ENCODE measurements around the gene DLG2. TPM values are rescaled to one million over a fixed set of nuclear protein-coding genes. Genes with fewer than 3 reads are reported as not detected.

Gene DLG2
- total and polyA plus RNA-seq, 7 donors: 0.60 to 25.8 (median 9.7) TPM; not detected in 1

- Histone ChIP-seq H3K27me3 (no peaks in the 10 kb centered on the region), H3K9me3 (no peaks in the 10 kb centered on the region), H3K4me1 (no peaks in the 10 kb centered on the region), H3K36me3 (no peaks in the 10 kb centered on the region), H3K27ac (no peak overlapping the region), H3K4me3 (no peak overlapping the region)
- intact Hi-C loops (cut with DNase I): loop anchor here (5.0 kb wide), 1 partner anchor 544 kb away; no protein-coding TSS in a partner anchor
- TF ChIP-seq EP300 (IDR thresholded peaks at IDR 0.05) (no peak), POLR2AphosphoS5 (IDR thresholded peaks at IDR 0.05) (no peak), POLR2A (IDR thresholded peaks at IDR 0.05) (no peak)
- TF ChIP-seq, protein P1, sequence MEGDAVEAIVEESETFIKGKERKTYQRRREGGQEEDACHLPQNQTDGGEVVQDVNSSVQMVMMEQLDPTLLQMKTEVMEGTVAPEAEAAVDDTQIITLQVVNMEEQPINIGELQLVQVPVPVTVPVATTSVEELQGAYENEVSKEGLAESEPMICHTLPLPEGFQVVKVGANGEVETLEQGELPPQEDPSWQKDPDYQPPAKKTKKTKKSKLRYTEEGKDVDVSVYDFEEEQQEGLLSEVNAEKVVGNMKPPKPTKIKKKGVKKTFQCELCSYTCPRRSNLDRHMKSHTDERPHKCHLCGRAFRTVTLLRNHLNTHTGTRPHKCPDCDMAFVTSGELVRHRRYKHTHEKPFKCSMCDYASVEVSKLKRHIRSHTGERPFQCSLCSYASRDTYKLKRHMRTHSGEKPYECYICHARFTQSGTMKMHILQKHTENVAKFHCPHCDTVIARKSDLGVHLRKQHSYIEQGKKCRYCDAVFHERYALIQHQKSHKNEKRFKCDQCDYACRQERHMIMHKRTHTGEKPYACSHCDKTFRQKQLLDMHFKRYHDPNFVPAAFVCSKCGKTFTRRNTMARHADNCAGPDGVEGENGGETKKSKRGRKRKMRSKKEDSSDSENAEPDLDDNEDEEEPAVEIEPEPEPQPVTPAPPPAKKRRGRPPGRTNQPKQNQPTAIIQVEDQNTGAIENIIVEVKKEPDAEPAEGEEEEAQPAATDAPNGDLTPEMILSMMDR (IDR thresholded peaks at IDR 0.05): no peak
- DNase-seq: no peak
- 43 to 65% methylated on average over 1 of the region's 1 CpG for WGBS, 2 donors
Observed at GRCh38 chr11:84381666-84382065, 1245.5 kb downstream of the DLG2 start.

- Histone ChIP-seq H3K27ac (no peak overlapping the region), H3K9me3 (no peaks in the 10 kb centered on the region), H3K4me1 (no peaks in the 10 kb centered on the region), H3K4me3 (no peak overlapping the region), H3K36me3 (no peaks in the 10 kb centered on the region), H3K27me3 (no peaks in the 10 kb centered on the region)
- TF ChIP-seq EP300 (IDR thresholded peaks at IDR 0.05): no peak
- TF ChIP-seq, protein P1 (IDR thresholded peaks at IDR 0.05): no peak
- no peak for TF ChIP-seq POLR2A (IDR thresholded peaks at IDR 0.05)
- no peak for TF ChIP-seq POLR2AphosphoS5 (IDR thresholded peaks at IDR 0.05)
- intact Hi-C loops (cut with DNase I): no loop called here
- no peak for DNase-seq
- 45 to 59% methylated on average over 2 of the region's 2 CpGs for WGBS, 2 donors
Observed at GRCh38 chr11:84372381-84372950, 1254.7 kb downstream of the DLG2 start.

- Histone ChIP-seq H3K27ac (no peak overlapping the region), H3K4me1 (no peaks in the 10 kb centered on the region), H3K9me3 (no peaks in the 10 kb centered on the region), H3K36me3 (no peaks in the 10 kb centered on the region), H3K4me3 (no peak overlapping the region), H3K27me3 (no peaks in the 10 kb centered on the region)
- intact Hi-C loops (cut with DNase I): no loop called here
- TF ChIP-seq, protein P1 (IDR thresholded peaks at IDR 0.05): no peak
- TF ChIP-seq POLR2AphosphoS5 (IDR thresholded peaks at IDR 0.05) (no peak), POLR2A (IDR thresholded peaks at IDR 0.05) (no peak), EP300 (IDR thresholded peaks at IDR 0.05) (no peak)
- WGBS, 2 donors: 63 to 75% methylated on average over 2 of the region's 2 CpGs
- DNase-seq: no peak
Observed at GRCh38 chr11:84358034-84358433, 1269.1 kb downstream of the DLG2 start.

GRCh38 chr11:84355911-84356310 lies 1271.2 kb downstream of the DLG2 start:
- TF ChIP-seq POLR2A (IDR thresholded peaks at IDR 0.05) (no peak), POLR2AphosphoS5 (IDR thresholded peaks at IDR 0.05) (no peak)
- TF ChIP-seq, protein P1 (IDR thresholded peaks at IDR 0.05): no peak
- intact Hi-C loops (cut with DNase I): no loop called here

DNA sequence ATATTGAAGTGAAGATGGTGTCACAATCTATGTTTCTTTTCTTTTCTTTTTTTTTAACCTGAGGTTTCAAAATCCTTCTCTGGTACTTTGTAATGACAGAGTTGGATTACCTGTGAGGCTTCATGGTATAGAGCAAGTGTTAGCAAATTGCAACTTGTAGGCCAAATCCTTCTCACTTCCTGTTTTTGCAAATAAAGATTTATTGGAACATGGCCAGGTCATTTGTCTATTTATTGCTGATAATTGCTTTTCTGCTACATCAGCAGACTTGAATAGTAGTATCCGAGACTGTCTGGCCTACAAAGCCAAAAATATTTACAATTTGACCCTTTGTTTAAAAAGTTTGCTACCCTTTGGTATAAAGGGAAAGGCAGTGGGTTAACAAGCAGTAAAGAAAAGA lies 1281.5 kb downstream of the DLG2 start:
- intact Hi-C loops (cut with DNase I): no loop called here
- no peak for TF ChIP-seq POLR2AphosphoS5 (IDR thresholded peaks at IDR 0.05)
- no peak for TF ChIP-seq EP300 (IDR thresholded peaks at IDR 0.05)
- TF ChIP-seq POLR2A (IDR thresholded peaks at IDR 0.05): no peak
- TF ChIP-seq, protein P1 (IDR thresholded peaks at IDR 0.05): no peak
- 28 to 34% methylated on average over 1 of the region's 1 CpG for whole genome bisulfite sequencing, 2 donors

More at GRCh38 chr11:84355911-84356310, 1271.2 kb downstream of the DLG2 start:
- DNase-seq: no peak
- no peaks in the 10 kb centered on the region for H3K4me1 ChIP-seq
- H3K36me3 ChIP-seq: no peaks in the 10 kb centered on the region
- no peak overlapping the region for H3K27ac ChIP-seq
- no peaks in the 10 kb centered on the region for H3K9me3 ChIP-seq
- H3K27me3 ChIP-seq: no peaks in the 10 kb centered on the region
- H3K4me3 ChIP-seq: no peak overlapping the region

More for the DNA sequence above, 1281.5 kb downstream of the DLG2 start:
- H3K4me1 ChIP-seq: no peaks in the 10 kb centered on the region
- no peaks in the 10 kb centered on the region for H3K36me3 ChIP-seq
- H3K4me3 ChIP-seq: no peak overlapping the region
- H3K9me3 ChIP-seq: no peaks in the 10 kb centered on the region
- no peak for DNase-seq
- no peak overlapping the region for H3K27ac ChIP-seq
- no peaks in the 10 kb centered on the region for H3K27me3 ChIP-seq

Measured in sigmoid colon (tissue), 7 donors.